ENCODE measurements around the gene MYO1D.

The MYO1D gene

DNA sequence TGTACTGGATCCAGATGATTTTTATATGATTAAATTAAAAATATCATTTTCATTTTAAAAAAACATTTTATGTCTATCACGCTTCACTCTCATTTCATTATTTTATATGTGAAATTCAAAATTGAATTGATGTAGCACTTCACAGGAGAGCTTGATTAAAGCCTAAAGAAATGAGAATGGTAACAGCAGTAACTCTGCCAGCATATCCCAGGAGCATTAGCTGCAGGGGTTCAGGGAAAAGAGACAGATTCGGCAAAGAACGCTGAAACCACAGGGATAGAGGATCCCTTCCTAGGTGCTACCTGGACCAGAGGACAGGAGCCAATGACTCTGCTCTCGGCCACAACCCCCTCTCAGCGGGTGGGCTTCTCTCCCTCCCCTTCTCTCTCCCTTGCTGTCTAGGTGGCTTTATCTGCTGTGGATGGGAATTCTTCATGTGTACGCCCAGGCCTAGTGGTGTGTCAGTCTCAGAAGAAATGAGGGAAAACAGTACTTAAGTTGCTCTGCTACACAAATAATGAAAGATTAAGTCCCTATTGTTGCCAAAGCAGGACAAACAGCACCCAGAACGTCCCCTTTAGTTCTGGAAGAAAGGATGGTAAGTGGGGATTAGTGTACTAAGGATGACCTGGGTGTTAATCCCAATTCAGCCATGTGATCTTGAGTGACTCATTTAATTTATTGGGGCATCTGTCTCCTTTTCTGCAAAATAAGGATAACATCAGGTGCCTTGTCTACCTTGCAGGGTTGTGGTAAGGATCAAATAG is 266.9 kb downstream of the MYO1D start:
- no peak for DNase-seq

DNA sequence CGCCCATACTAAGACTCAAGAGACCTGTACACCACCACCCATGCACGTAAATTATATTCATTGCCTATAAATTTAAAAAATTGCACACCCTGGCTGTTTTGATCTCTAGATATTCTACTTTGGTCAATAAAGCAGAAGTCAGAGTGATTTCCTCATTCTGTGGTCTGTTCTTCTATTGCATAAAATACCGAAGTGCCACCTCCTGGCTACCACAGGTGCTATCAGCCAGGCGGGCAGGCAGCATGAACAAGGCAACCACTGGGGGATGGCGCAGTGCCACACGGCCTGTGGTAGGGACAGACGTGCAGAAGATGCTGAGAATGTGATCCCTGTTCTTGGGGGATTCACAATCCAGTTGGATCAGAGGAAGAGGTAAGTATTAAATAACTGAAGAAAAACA is 267.8 kb downstream of the MYO1D start:
- DNase-seq, result peak; percentile 78

DNA sequence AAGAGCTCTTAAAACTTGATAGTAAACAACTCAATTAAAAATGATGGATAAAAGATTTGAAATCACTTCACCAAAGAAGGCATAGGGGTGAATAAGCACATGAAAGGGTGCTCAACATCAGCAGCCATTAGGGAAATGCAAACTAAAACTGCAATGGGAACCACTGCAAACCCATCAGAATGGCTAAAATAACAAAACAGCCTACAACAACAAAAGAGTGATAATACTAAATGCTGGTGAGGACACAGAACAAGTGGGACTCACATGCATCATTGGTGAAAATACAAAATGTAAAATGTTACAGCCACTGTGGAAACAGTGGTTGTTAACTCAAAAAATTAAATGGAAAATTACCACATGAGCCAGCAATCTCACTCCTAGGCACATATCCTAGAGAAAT is 268.7 kb downstream of the MYO1D start:
- DNase-seq, result no peak

DNA sequence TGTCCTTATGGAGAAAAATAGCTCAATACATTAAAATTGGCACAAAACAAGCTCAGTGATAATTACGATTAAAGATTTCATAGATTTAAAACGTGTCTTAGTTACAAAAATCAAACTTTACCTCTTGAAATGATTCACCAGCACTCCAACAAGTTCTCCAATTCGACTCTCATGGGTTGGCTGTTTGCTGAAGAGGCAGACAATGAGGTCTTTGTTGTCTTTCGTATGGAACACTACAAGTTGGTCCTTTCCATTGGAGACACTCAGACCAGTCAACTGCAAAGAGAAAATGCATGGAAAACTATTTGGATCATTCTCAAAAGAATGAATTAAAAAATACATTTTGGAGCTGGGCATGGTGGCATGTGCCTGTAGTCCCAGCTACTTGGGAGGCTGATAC is 272.0 kb downstream of the MYO1D start:
- DNase-seq, result no peak

DNA sequence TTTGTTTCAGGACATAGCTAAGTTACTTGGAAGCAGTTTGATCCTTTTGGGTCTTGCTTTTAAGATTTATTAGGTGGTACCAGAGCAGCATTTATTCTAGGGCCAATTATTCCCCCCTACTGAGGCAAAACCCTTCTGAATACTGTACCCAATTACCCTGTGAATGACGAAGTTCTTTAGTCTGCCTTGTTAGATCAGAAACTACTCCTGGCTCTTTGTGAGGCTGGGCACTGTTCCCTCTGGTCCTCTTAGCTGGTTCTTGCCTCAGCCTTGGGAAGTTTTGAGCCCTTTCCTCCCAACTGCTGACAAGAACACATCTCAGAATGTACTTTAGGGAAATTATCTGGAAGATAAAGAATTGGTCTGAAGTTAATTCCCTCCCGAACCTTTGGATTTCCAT is 274.5 kb downstream of the MYO1D start:
- no peak for DNase-seq

DNA sequence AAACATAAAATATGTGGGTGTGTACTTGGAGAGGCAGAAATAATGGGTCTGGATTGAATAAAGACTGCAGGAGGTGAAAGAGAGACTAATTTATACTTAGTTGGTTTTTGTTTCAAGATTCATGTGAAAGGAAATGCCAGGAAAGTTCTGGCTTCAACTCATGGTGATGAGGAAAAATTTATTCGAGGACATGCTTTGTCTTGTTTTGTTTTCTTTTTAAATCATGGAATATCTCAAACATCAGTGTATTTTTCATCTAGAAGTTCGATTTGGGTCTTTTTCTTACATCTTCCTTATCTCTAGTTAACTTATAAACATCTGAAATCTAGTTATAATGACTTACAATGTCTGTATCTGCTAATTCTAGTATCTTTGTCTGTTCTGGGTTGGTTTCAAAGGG is 275.1 kb downstream of the MYO1D start:
- no peak for DNase-seq

DNA sequence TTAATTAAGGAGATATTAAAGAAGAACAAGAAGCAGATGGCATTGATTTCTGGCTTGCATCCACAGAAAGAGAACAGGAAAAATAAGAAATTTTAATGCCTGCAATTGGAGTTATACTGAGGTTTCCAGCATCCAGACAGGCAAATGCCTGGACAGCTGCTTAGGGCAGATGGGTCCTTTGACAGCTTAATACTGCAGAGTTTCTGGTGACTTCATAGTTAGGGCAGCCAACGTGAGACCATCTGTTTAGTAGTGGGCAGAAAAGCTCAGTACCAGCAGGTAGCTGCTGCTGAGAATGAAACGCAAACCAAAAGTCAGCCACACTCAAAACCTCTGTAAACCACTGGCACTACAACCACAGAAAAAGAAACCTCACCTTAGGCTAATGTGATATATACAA is 280.3 kb downstream of the MYO1D start:
- no peak for DNase-seq

DNA sequence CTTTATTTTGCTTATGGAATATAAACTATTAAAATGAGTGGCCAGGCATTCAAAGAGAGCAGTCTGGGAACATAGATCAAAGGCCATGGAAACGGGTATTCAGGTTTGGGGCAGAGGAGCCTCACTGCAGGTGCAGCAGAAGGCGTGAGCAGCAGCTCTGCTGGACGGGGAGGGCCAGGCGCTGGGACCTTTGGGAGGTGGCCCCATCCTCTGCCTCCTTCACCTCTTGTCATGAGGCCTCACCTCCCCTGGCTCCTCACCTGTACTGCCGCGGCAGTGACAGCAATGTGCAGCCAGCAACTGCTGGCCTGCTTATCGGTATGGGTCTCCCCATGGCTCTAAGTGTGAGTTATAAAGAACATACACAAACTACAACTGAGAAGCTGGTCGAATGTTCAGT is 280.7 kb downstream of the MYO1D start:
- DNase-seq, result no peak

DNA sequence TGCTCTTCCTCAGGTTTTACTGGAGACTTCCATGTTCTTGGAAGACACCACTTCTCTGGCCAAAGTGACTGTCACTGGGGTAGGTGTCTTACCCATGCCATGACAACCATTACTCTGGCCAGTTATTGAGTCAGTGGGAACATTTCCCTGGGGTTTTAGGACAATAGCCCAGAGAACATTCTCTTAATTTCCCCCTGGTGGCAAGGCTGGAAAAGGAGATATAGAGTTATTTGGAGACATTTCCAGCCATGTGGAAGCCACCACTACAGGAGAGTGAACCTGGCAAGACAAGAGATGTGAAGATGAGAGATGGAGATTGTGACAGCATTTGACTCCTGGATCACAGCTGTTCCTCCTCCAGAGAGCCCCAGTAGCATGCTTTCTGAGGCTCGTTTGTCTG is 283.9 kb downstream of the MYO1D start:
- no peak for DNase-seq

DNA sequence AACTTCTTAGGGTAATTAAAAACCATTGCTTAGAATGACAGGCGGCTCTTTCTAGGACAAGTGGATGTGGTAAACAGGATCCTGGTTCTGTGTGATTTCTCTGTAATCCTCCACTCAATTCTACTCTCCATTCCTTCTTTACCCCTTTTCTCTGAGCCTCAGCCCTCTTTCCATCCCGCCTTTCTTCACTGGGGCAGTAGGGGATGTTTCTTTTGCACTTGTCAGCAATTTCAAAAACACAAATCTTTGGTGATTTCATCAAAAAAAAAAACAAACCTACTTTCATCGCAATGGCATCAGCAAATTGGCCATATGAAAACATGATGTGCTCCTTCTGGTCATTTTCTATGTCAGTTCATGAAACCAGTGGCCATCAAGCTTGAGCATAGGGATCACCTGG is 285.5 kb downstream of the MYO1D start:
- no peak for DNase-seq

DNA sequence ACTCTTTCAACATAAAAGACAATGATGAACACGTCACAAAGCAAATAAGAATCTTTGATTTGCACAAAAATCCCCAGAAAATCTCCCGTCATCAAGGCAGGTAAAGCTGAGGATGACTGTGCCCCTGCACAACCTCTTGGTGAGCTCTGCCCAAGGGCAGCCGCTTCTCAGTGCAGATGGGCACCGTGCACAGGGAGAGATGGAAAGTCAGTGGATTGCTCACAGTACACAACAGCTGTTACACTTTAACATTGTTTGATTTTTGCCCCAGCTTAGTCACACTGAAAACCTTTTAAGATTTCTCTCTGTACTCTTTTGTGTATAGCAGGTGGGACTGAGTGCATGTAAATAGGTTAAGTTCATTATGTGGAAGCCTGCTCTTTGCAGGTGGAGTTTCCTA is 285.9 kb downstream of the MYO1D start:
- DNase-seq, result no peak

DNA sequence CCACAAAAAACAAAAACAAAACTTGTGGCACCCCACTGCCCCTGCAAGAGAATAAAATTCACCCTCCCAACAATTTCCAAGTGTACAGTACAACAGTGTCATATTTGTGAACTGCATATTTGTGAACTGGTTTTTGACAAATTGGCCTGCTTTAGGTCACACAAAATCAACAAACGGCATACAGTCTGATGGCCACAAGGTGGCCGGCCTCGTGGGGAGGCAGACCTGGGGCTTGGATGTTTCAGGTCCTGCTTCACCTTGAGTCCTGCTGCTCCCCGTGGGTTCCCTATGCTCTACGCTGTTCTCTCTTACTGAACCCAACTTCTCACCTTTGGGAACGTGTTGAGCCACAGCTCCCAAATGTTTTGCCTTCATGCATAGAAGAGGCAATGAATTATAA is 287.9 kb downstream of the MYO1D start:
- DNase-seq, result no peak

DNA sequence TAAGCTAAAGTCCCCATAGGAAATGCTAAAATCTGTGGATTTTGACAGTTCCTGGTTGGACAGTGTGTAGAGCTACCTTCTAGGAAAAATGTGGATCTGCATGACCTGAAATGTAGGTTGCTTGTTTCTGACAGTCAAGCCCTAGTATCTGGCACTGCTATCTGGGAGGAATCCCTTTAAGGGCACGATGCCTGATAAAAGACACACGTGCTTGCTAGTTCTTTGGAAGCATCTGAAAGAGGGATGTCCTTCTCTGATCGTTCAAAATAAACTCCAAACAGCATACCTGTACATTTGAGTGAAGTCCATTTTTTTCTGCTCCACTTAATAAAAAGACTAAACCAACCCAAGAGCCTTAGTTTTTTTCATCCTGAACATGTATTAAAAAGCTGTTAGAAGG is 288.8 kb downstream of the MYO1D start:
- no peak for DNase-seq

DNA sequence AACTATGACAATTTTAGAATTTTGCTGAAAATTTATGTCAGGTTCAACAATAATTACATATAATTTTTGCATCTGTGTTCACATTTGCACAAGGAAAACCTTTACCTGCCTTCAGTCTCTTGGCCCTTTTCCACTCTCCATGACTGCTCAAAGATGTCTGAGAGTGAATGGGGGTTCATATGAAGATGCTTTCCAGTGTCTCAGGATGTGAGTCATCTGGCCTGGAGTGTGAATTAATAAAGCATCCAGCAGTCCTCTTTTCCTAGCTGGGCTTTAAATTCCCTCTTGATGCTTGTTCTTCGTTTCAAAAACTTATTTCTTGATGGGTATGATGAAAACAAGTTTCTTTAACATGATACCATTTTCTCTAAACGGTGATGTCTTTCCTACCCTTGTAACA is 290.3 kb downstream of the MYO1D start:
- no peak for DNase-seq

DNA sequence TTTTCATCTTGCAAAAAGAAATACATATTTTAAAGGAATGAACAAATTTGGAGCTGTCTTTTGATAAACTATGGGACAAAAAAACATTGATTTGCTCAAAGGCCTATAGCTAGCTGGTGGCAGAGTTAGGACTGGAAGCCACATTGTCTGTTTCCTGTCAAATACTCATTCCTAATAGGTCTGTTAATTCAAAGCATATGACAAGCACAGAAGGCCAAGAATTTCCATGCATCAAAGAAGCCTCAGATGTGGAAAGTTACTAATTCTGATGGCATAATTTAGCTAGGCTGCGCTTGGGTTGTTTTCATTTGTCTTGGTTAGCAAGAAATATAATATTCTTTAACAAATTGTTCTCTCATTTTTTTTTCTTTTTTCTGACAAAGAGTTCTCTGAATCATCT is 292.1 kb downstream of the MYO1D start:
- no peak for DNase-seq

DNA sequence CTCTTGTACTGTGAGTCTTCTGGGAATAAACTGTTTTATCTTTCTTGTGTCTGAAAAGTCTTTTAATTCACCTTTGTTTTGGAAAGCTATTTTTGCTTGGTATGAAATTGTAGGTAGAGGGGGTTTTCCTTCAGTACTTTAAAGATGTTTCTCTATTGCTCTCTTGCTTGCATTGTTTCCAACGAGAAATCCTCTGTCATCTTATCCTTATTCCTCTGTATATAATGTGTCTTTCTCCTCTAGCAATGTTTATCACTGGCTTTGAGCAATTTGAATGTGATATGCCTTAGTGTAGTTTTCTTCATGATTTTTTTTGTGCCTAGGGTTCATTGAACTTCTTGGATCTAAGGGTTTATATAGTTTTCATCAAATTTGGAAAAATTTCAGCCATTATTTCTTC is 293.9 kb downstream of the MYO1D start:
- DNase-seq, result no peak

DNA sequence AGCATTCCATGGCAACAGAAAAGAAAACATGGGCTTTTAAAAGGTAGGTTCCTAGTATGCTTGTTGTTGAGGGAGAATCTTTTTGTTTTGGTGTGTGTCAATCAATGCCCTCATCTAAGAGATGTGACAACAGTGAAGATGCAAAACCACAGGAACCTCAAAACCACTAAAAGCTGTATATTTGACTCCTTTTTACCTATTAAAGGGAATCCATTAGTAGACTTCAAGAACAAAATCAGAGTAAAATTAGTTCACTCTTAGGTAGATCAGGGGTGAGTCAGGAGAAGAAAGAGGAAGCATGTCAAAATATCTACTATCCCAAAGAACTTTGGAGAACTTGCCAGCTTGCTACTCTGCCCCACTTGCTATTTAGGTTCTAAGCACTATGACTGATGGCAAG is 301.1 kb downstream of the MYO1D start:
- DNase-seq, result no peak

DNA sequence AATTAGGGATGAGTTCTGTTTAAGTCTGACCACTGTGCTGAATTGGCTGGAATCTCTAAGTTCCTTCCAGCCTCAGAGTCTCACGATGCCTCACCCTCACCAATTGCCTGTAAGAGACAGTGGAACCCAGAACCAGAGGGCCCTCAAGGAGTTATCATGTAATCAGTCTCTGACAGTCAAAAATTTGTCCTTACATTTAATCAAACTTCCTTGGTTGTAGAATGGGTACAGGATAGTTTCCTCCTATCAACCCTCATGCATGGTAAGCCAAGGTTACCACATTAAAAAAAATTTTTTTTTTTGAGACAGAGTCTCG is 306.9 kb downstream of the MYO1D start:
- no peak for DNase-seq

DNA sequence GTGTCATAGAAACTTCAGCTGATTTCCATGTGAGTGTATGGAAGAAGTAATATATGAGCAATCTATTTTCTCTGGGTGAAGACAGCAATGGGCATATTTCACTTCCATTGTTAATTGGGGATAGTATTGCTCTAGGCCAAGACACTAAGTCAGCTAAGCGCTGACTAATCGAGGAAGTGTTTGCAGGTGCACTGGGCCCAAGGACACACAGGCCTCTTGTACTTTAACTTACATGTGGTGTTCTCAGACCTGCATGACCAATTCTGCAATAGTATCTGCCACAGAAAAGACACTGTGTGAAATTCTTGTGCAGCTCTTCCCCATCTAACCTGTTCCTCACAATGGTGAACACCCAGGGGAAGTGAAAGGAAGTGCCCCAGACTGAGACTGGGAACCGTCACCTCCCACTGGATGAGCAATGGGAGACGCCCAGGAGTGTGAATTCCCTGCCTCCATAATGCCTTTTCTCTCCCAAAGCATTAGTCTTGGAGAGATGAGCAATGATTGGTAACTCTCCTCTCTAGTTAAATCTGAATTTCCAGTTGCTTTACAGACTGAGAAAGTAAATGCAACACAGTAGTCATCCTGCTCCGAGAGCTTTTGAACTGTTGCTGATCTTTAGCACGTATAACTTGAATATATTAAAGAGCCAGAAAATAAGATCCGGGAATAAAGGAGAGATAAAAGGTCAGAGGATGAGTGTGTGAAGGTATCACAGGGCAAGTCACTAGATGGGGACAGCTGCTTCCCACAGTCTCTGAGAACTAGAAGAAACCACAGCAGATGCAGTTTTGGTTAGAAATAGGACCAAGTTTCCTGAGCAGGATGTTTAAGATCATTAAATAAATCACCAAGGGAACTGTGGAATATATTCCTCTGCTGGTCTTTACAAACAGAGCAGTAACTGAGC is 307.5 kb downstream of the MYO1D start:
- DNase-seq, result no peak

DNA sequence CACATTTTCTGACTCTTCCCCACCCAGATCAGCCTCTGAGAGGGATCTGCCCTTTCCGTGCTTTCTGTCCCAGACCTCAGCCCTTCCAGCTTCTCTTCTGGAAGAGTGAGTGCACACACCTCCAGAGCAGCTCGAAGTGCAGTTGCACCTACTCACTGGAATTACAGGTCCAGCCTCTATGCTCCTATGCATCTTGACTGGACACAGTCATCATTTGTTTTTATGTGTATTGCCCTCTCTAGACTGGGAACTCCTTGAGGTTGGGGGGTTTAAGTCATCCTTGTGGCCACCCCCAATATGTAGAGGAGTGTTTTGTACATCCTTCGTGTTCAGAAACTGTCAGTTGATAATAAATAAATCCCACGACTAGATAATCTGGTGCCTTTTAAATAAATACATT is 308.2 kb downstream of the MYO1D start:
- no peak for DNase-seq

DNA sequence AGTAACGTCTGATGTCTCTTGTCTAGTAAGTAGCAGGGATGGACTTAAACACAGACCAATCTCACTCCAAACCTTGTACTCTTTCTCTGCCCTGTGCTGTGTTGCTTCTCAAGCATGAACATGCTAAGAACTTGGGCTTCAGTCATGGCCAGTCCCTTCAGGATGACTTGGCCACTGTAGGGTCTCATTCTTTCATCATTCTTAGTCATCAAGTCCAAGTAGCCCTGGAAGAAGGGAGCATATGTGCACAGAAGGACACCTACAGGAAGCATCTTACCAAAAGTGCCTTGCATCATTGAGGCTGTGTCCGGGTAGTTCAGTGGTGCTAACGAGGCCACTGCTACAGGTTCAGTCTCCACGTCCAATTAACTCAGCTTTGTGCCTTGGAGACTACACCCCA is 309.4 kb downstream of the MYO1D start:
- no peak for DNase-seq

DNA sequence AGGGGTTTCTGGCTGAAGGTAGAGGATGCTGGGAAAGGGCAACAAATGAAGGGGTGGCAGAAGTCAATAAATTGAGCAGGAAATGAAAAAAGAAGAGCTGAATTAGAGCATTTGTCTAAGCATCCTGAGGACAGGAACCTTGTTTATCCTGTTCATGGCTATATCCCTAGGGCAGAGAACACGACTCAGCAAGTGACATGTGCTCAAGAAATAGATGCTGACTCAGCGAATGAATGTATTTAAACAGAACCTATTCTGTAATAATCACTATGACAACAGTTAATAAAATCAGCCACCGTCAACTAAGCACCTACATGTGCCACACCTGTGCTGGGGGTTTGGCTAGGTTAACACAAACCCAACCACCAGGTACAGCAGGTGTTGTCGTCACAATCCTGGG is 309.8 kb downstream of the MYO1D start:
- no peak for DNase-seq

DNA sequence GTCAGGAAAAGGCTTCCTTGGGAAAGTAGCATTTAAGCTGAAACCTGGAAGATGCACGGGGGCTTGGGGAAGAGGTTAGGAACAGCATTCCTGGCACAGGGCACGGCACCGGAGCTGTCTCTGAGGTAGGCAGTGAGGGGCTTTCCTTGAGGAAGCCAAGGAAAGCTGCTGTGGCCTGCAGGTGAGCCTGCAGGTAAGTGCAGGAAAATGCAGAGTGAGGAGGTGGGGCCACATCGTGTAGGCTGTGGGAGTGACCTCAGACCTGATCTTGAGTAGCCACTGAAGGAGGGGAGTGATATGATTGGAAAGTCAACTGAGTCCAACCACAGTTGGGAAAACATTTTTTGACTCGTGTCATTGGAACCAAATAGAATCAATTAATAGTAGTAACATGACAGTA is 310.6 kb downstream of the MYO1D start:
- DNase-seq, result no peak

DNA sequence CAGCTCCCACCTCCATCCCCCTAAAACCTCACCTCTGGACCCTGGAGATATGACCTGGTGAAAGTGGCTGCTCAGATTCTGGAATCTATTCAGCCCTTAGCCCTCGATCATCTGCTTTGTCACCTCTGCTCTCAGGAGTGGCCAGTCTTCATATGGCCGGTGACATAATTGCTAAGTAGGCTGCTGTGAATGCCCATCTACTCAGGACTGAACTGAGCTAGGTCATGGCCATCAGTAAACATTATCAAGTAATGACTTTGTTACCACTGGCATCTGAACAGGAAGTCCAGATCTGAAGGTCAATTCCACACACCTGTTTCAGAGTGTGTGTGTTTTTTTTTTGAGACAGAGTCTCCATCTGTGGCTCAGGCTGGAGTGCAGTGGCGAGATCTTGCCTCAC is 311.5 kb downstream of the MYO1D start:
- DNase-seq, result no peak

DNA sequence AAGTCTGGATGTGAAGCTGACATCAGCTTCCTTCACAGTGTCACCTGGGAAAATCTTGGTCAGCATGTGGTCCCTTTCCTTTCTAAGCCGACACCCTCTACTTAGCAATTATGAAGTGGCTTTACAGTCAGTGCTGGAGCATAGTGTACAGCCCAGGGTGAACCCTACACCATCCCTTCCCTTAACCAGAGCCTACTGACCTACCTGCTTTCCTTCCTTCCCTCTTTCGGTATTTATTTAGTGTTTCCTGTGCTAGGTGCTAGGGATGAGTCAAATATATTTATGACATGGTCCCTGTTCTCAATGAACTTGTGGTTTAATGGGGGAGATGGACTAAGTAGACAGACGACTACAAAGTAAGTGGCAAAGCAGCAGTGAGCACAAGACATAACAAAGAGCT is 312.6 kb downstream of the MYO1D start:
- peak; percentile 36 for DNase-seq
